Thoracic aorta (tissue), 2 donors: ENCODE results near the gene SPN. TPM values are rescaled to one million over a fixed set of nuclear protein-coding genes. Genes with fewer than 3 reads are reported as not detected.
"Not testable (repeated sequence)": the region's sequence is repeated elsewhere in the genome, so short reads cannot be mapped to it uniquely, and the experiment has no call there.

Source experiments
- ATAC-seq: fragments of 150-250 bp; one replicate; pipeline ENCODE4 v1.8.0; 2017; ENCODE audit warnings: low read depth; ENCODE audit not compliant: insufficient number of reproducible peaks, low FRiP score
- DNase-seq: peaks from one replicate; pipeline ENCODE4 v3.0.0-alpha.2; 2020; ENCODE audit warnings: low spot score
- H3K27ac ChIP-seq, 2 donors: fragments of 200-600 bp; sonication (generic); 1 replicate in 1 of 2; 2 replicates in 1 of 2; pipeline ENCODE4 v1.5.1; 2016; ENCODE audit warnings: mild to moderate bottlenecking in 2 of 2, moderate library complexity in 2 of 2
- H3K27me3 ChIP-seq: fragments of 200-600 bp; sonication (generic); replicated peaks from 2 replicates; pipeline ENCODE4 v1.6.0; 2016; ENCODE audit warnings: mild to moderate bottlenecking; ENCODE audit not compliant: insufficient read depth
- H3K36me3 ChIP-seq: fragments of 200-600 bp; sonication (generic); one replicate; pipeline ENCODE4 v1.5.1; 2016
- H3K4me1 ChIP-seq, 2 donors: fragments of 200-600 bp; sonication (generic); 1 replicate in 1 of 2; 2 replicates in 1 of 2; pipeline versions ENCODE4 v1.5.1 to v1.6.0; 2016; ENCODE audit warnings: low read depth in 2 of 2, mild to moderate bottlenecking in 1 of 2; ENCODE audit not compliant: control insufficient read depth in 1 of 2
- H3K4me3 ChIP-seq: fragments of 200-600 bp; sonication (generic); 2 replicates; pipeline ENCODE4 v1.5.1; 2016; ENCODE audit warnings: mild to moderate bottlenecking
- H3K9me3 ChIP-seq: fragments of 200-600 bp; sonication (generic); 2 replicates; pipeline ENCODE4 v1.5.1; 2016
- CTCF ChIP-seq: fragments of 200-600 bp; sonication (generic); IDR thresholded peaks from one replicate; pipeline ENCODE4 v1.5.1; 2019; ENCODE audit warnings: antibody characterized with exemption
- total RNA-seq, 2 donors: library from RNA; depleted of rRNA; stranded (reverse); fragments of >200 nt; gene quantifications; one replicate each; pipeline versions ENCODE4 v1.1.0 to v1.2.3, GENCODE V29; 2016

Gene SPN
- total RNA-seq, 2 donors from 2014 or later, result 1.1 to 10.2 TPM

- ATAC-seq (no peak), DNase-seq (no peak)
- H3K4me3 ChIP-seq, result no peak overlapping the region
- TF ChIP-seq CTCF, result no peak
- H3K9me3 ChIP-seq, result no peaks in the 10 kb centered on the region
- peaks cover 0 to 5% of the 10 kb centered on the region in 2 donors for H3K4me1 ChIP-seq
- no peaks in the 10 kb centered on the region for H3K36me3 ChIP-seq
- H3K27me3 ChIP-seq, result no peaks in the 10 kb centered on the region
- H3K27ac ChIP-seq, result no peak overlapping the region
Measured at GRCh38 chr16:29683543-29684090, 20.6 kb downstream of the SPN start.

DNA sequence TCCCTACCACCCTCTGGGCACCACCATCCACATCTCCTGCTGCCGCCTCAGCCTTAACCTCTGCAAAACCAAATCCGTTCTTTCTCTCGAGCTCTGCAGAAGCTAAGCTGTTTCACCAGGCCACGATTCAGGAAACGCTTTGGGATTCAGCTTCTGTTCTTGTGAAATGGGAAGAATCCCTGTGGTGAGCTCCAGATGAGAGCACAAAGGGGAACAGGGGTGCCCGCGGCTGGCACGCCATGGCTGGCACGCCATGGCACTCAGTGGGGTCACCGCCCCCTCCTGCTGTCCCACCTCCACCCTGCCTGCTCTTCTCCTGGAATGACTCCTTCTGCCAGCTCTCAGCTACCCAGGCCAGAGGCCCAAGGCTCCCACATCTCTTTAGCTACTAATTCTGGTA is 21.6 kb downstream of the SPN start:
- Histone ChIP-seq H3K4me1 (no peaks in the 10 kb centered on the region), H3K27me3 (no peaks in the 10 kb centered on the region), H3K4me3 (no peak overlapping the region), H3K36me3 (no peaks in the 10 kb centered on the region), H3K9me3 (no peaks in the 10 kb centered on the region), H3K27ac (no peak overlapping the region)
- DNase-seq (no peak), ATAC-seq (no peak)
- no peak for TF ChIP-seq CTCF

- TF ChIP-seq CTCF, result no peak
- Histone ChIP-seq H3K27me3 (no peaks in the 10 kb centered on the region), H3K4me1 (no peaks in the 10 kb centered on the region), H3K36me3 (no peaks in the 10 kb centered on the region), H3K9me3 (no peaks in the 10 kb centered on the region), H3K27ac (no peak overlapping the region), H3K4me3 (no peak overlapping the region)
- DNase-seq (no peak), ATAC-seq (no peak)
Measured at GRCh38 chr16:29686740-29687332, 23.8 kb downstream of the SPN start.

DNA sequence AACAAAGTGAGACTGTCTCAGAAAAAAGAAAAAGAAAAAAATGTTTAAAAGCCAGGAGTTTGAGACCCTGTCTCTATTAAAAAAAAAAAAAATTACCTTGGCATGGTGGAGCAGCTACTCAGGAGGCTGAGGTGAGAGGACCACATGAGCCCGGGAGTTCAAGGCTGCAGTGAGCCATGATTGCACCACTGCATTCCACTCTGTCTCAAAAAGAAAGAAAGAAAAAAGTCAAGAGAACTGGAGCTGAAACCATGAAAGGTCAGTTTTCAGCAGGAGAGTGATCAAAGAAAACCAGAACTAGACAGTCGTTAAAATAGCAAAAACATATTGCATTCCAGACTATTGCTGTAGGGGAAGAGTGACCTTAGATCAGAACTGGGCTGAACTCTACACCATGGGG is 24.7 kb downstream of the SPN start:
- TF ChIP-seq CTCF, result no peak
- Histone ChIP-seq H3K36me3 (no peaks in the 10 kb centered on the region), H3K4me1 (no peaks in the 10 kb centered on the region), H3K27ac (no peak overlapping the region), H3K4me3 (no peak overlapping the region), H3K27me3 (no peaks in the 10 kb centered on the region), H3K9me3 (no peaks in the 10 kb centered on the region)
- no peak for ATAC-seq
- no peak for DNase-seq

DNA sequence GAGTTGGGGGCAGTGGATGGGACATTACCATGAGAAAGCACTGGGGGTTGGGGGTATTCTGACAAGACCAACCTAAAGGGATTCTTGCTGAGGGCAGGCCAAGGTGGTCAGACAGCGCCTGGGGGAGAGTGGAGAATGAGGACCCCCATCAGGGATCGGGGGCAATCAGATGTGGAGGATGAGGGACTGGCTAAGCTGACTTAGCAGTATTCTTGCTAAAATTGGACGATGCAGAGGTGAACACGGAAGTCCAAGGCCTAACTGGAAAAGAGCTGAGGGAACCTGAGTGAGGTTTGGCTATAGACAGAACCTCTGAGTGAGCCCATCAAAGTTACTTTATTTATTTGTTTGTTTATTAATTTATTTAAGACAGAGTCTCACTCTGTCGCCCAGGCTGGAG is 25.1 kb downstream of the SPN start:
- Histone ChIP-seq H3K4me1 (no peaks in the 10 kb centered on the region), H3K27me3 (no peaks in the 10 kb centered on the region), H3K9me3 (no peaks in the 10 kb centered on the region), H3K4me3 (no peak overlapping the region), H3K27ac (no peak overlapping the region), H3K36me3 (no peaks in the 10 kb centered on the region)
- ATAC-seq, result no peak
- TF ChIP-seq CTCF, result no peak
- DNase-seq, result no peak

GRCh38 chr16:29689490-29690351 is 26.7 kb downstream of the SPN start:
- ATAC-seq, H3K36me3 ChIP-seq, DNase-seq, H3K4me1 ChIP-seq, H3K4me3 ChIP-seq, H3K27me3 ChIP-seq, H3K9me3 ChIP-seq, H3K27ac ChIP-seq: not testable (repeated sequence)

DNA sequence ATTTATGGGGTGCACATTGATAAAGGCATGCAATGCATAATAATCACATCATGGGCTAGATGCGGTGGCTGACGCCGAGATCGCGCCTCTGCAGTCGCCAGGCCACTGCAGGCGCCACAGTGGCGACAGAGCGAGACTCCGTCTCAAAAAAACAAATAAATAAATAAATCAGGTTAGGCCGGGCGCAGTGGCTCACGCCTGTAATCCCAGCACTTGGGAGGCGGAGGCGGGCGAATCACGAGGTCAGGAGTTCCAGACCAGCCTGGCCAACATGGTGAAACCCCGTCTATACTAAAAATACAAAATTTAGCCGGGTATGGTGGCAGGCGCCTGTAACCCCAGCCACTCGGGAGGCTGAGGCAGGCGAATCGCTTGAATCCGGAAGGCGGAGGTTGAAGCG is 29.6 kb downstream of the SPN start:
- DNase-seq, H3K4me3 ChIP-seq, H3K36me3 ChIP-seq, H3K4me1 ChIP-seq, ATAC-seq, H3K9me3 ChIP-seq, H3K27me3 ChIP-seq, H3K27ac ChIP-seq: not testable (repeated sequence)
